ENCODE measurements around the gene HES3.

The HES3 gene

DNA sequence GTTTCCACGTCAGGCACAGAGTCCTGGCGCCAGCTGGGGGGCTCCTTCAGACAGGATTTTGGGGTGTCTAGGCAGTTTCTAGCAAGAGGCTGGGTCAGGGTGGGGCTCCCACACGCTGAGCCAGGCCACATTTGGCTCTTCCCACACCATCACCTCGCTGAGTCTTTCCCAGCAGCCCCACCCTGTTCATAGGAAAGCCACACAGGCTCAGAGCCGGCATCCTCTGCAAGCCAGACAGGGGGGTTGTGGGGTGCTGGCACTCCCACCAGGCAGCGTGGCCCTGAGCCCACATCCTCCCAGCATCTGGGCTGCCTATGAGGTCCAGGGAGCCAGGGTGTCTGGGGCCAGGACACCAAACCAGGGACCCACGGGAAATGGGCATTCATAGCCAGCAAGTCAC, 19.7 kb downstream of the HES3 start:
- Histone ChIP-seq H2BK120ac (ENCODE audit: low read depth, low read length) (no peak overlapping the region), H3K9me3 (ENCODE audit: control insufficient read depth, low read length) (no peaks in the 10 kb centered on the region), H2BK5ac (ENCODE audit: low read depth, low read length, poor library complexity, severe bottlenecking) (no peak overlapping the region), H3K14ac (ENCODE audit: low read length in 2 of 2) (no peak overlapping the region), H3K36me3 (ENCODE audit: control insufficient read depth in 1 of 2, insufficient read depth in 2 of 2, low read depth in 1 of 2, low read length in 2 of 2) (peaks cover 0 to 6% of the 10 kb centered on the region in 2 experiments), H3K4me2 (ENCODE audit: low read length, poor library complexity, severe bottlenecking) (no peak overlapping the region), H3K27me3 (ENCODE audit: control insufficient read depth in 1 of 2, insufficient read depth in 1 of 2, low read length in 2 of 2) (peaks cover 5 to 9% of the 10 kb centered on the region in 2 experiments), H2AFZ (ENCODE audit: low read depth, low read length) (no peak overlapping the region), H2BK12ac (ENCODE audit: low read length in 2 of 2) (no peak overlapping the region), H2AK5ac (ENCODE audit: low read length, severe bottlenecking) (no peak overlapping the region), H3K23ac (ENCODE audit: low read length in 2 of 2) (no peak overlapping the region), H4K8ac (ENCODE audit: low read length) (no peak overlapping the region), H4K91ac (ENCODE audit: low read length) (no peak overlapping the region), H3K4me3 (ENCODE audit: insufficient read depth in 1 of 2, low read depth in 1 of 2, low read length in 2 of 2) (no peak overlapping the region), H3K27ac (ENCODE audit: low read length, poor library complexity, severe bottlenecking) (no peak overlapping the region), H3K79me1 (replicated peaks; ENCODE audit: low read length, poor library complexity, severe bottlenecking) (no peaks in the 10 kb centered on the region), H3K4ac (ENCODE audit: low read depth in 1 of 2, low read length in 2 of 2) (no peak overlapping the region), H3K9ac (ENCODE audit: low read length) (no peak overlapping the region), H2BK15ac (ENCODE audit: low read depth, poor library complexity, severe bottlenecking) (no peak overlapping the region), H3K18ac (ENCODE audit: low read depth in 1 of 2, low read length in 2 of 2) (no peak overlapping the region), H3K4me1 (ENCODE audit: control insufficient read depth, insufficient read depth, low read depth, low read length) (peaks cover 48% of the 10 kb centered on the region)
- 84% methylated on average over 6 of the region's 7 CpGs for WGBS
- no peak for DNase-seq

- H4K91ac ChIP-seq (ENCODE audit: low read length) = no peak overlapping the region
- no peak overlapping the region for H2BK12ac ChIP-seq (ENCODE audit: low read length in 2 of 2)
- no peak overlapping the region for H3K14ac ChIP-seq (ENCODE audit: low read length in 2 of 2)
- no peak overlapping the region for H3K4me2 ChIP-seq (ENCODE audit: low read length, poor library complexity, severe bottlenecking)
- H2BK5ac ChIP-seq (ENCODE audit: low read depth, low read length, poor library complexity, severe bottlenecking) = no peak overlapping the region
- no peak overlapping the region for H3K18ac ChIP-seq (ENCODE audit: low read depth in 1 of 2, low read length in 2 of 2)
- no peaks in the 10 kb centered on the region for H3K27me3 ChIP-seq (ENCODE audit: control insufficient read depth in 1 of 2, insufficient read depth in 1 of 2, low read length in 2 of 2)
- no peak overlapping the region for H2BK15ac ChIP-seq (ENCODE audit: low read depth, poor library complexity, severe bottlenecking)
- no peak overlapping the region for H3K4ac ChIP-seq (ENCODE audit: low read depth in 1 of 2, low read length in 2 of 2)
- H2BK120ac ChIP-seq (ENCODE audit: low read depth, low read length) = no peak overlapping the region
- H3K4me1 ChIP-seq (ENCODE audit: control insufficient read depth, insufficient read depth, low read depth, low read length) = peaks cover 58% of the 10 kb centered on the region
- H3K23ac ChIP-seq (ENCODE audit: low read length in 2 of 2) = no peak overlapping the region
- no peaks in the 10 kb centered on the region for H3K9me3 ChIP-seq (ENCODE audit: control insufficient read depth, low read length)
- H3K4me3 ChIP-seq (ENCODE audit: insufficient read depth in 1 of 2, low read depth in 1 of 2, low read length in 2 of 2) = no peak overlapping the region
- WGBS = 94% methylated on average over 15 of the region's 15 CpGs
- H3K79me1 ChIP-seq (replicated peaks; ENCODE audit: low read length, poor library complexity, severe bottlenecking) = no peaks in the 10 kb centered on the region
- no peak for DNase-seq
- no peak overlapping the region for H3K27ac ChIP-seq (ENCODE audit: low read length, poor library complexity, severe bottlenecking)
- no peak overlapping the region for H2AFZ ChIP-seq (ENCODE audit: low read depth, low read length)
- H4K8ac ChIP-seq (ENCODE audit: low read length) = no peak overlapping the region
- H3K9ac ChIP-seq (ENCODE audit: low read length) = no peak overlapping the region
- H3K36me3 ChIP-seq (ENCODE audit: control insufficient read depth in 1 of 2, insufficient read depth in 2 of 2, low read depth in 1 of 2, low read length in 2 of 2) = peaks cover 0 to 6% of the 10 kb centered on the region in 2 experiments
- no peak overlapping the region for H2AK5ac ChIP-seq (ENCODE audit: low read length, severe bottlenecking)
Measured at GRCh38 chr1:6265151-6265550, 21.2 kb downstream of the HES3 start.

GRCh38 chr1:6266641-6267040, 22.7 kb downstream of the HES3 start:
- WGBS = 91% methylated on average over 11 of the region's 11 CpGs
- H3K4me2 ChIP-seq (ENCODE audit: low read length, poor library complexity, severe bottlenecking) = no peak overlapping the region
- no peaks in the 10 kb centered on the region for H3K27me3 ChIP-seq (ENCODE audit: control insufficient read depth in 1 of 2, insufficient read depth in 1 of 2, low read length in 2 of 2)
- no peak overlapping the region for H4K91ac ChIP-seq (ENCODE audit: low read length)
- H3K23ac ChIP-seq (ENCODE audit: low read length in 2 of 2) = no peak overlapping the region
- H3K36me3 ChIP-seq (ENCODE audit: control insufficient read depth in 1 of 2, insufficient read depth in 2 of 2, low read depth in 1 of 2, low read length in 2 of 2) = peaks cover 0 to 12% of the 10 kb centered on the region in 2 experiments
- DNase-seq = no peak
- H3K4me1 ChIP-seq (ENCODE audit: control insufficient read depth, insufficient read depth, low read depth, low read length) = peaks cover 59% of the 10 kb centered on the region
- no peak overlapping the region for H3K18ac ChIP-seq (ENCODE audit: low read depth in 1 of 2, low read length in 2 of 2)
- H3K27ac ChIP-seq (ENCODE audit: low read length, poor library complexity, severe bottlenecking) = no peak overlapping the region
- no peak overlapping the region for H2AK5ac ChIP-seq (ENCODE audit: low read length, severe bottlenecking)
- H2BK15ac ChIP-seq (ENCODE audit: low read depth, poor library complexity, severe bottlenecking) = no peak overlapping the region
- H3K4ac ChIP-seq (ENCODE audit: low read depth in 1 of 2, low read length in 2 of 2) = no peak overlapping the region
- H2BK120ac ChIP-seq (ENCODE audit: low read depth, low read length) = no peak overlapping the region
- H4K8ac ChIP-seq (ENCODE audit: low read length) = no peak overlapping the region
- no peak overlapping the region for H2BK12ac ChIP-seq (ENCODE audit: low read length in 2 of 2)
- no peaks in the 10 kb centered on the region for H3K9me3 ChIP-seq (ENCODE audit: control insufficient read depth, low read length)
- H3K4me3 ChIP-seq (ENCODE audit: insufficient read depth in 1 of 2, low read depth in 1 of 2, low read length in 2 of 2) = no peak overlapping the region
- H3K9ac ChIP-seq (ENCODE audit: low read length) = no peak overlapping the region
- H2AFZ ChIP-seq (ENCODE audit: low read depth, low read length) = no peak overlapping the region
- H2BK5ac ChIP-seq (ENCODE audit: low read depth, low read length, poor library complexity, severe bottlenecking) = no peak overlapping the region
- no peaks in the 10 kb centered on the region for H3K79me1 ChIP-seq (replicated peaks; ENCODE audit: low read length, poor library complexity, severe bottlenecking)
- H3K14ac ChIP-seq (ENCODE audit: low read length in 2 of 2) = no peak overlapping the region

DNA sequence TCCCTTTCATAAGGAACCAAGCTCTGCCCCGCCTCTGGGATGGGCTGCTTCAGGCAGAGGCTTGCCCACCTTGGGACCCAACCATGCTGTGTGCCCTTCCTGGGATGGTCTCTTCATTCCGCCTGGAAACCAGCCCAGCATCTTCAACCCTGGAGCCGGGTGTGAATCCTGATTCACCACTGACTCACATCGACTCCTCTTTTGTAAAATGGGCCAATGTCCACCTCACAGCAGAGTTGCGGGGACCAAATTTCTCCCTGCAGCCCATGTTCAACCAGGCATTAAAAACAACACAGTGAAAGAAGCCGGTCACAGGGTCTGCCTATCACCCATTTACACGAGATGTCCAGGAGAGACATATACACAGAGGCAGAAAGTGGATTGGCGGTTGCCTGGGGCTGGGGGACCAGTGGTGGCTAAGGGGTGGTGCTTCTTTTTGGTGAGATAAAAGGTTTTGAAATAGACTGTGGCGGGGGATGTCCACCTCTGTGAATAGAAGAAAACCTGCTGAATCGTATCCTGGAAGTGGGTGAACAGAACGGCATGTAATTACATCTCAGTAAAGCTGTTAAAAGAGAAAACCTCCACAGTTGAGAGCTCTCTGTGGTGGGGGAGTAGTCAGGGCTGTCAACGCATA, 23.8 kb downstream of the HES3 start:
- Histone ChIP-seq H2BK120ac (ENCODE audit: low read depth, low read length) (no peak overlapping the region), H3K27me3 (ENCODE audit: control insufficient read depth in 1 of 2, insufficient read depth in 1 of 2, low read length in 2 of 2) (no peaks in the 10 kb centered on the region), H2AK5ac (ENCODE audit: low read length, severe bottlenecking) (no peak overlapping the region), H2BK12ac (ENCODE audit: low read length in 2 of 2) (no peak overlapping the region), H3K14ac (ENCODE audit: low read length in 2 of 2) (no peak overlapping the region), H3K79me1 (replicated peaks; ENCODE audit: low read length, poor library complexity, severe bottlenecking) (no peaks in the 10 kb centered on the region), H3K9me3 (ENCODE audit: control insufficient read depth, low read length) (no peaks in the 10 kb centered on the region), H3K9ac (ENCODE audit: low read length) (no peak overlapping the region), H2BK15ac (ENCODE audit: low read depth, poor library complexity, severe bottlenecking) (no peak overlapping the region), H3K4me3 (ENCODE audit: insufficient read depth in 1 of 2, low read depth in 1 of 2, low read length in 2 of 2) (no peak overlapping the region), H3K23ac (ENCODE audit: low read length in 2 of 2) (no peak overlapping the region), H3K27ac (ENCODE audit: low read length, poor library complexity, severe bottlenecking) (no peak overlapping the region), H3K4ac (ENCODE audit: low read depth in 1 of 2, low read length in 2 of 2) (no peak overlapping the region), H3K4me2 (ENCODE audit: low read length, poor library complexity, severe bottlenecking) (no peak overlapping the region), H4K91ac (ENCODE audit: low read length) (no peak overlapping the region), H4K8ac (ENCODE audit: low read length) (no peak overlapping the region), H3K18ac (ENCODE audit: low read depth in 1 of 2, low read length in 2 of 2) (no peak overlapping the region), H3K4me1 (ENCODE audit: control insufficient read depth, insufficient read depth, low read depth, low read length) (peaks cover 64% of the 10 kb centered on the region), H2AFZ (ENCODE audit: low read depth, low read length) (no peak overlapping the region), H2BK5ac (ENCODE audit: low read depth, low read length, poor library complexity, severe bottlenecking) (no peak overlapping the region), H3K36me3 (ENCODE audit: control insufficient read depth in 1 of 2, insufficient read depth in 2 of 2, low read depth in 1 of 2, low read length in 2 of 2) (peaks cover 0 to 12% of the 10 kb centered on the region in 2 experiments)
- DNase-seq = no peak
- WGBS = 86% methylated on average over 12 of the region's 12 CpGs
